Stimulated activated effector memory CD8-positive, alpha-beta T cell treated with anti-CD3 and anti-CD28 coated beads, Interleukin-12 subunit alpha, Interleukin-12 subunit beta, amount 100 ng/mL, for 72 hours (primary cell): ENCODE measurements around the gene FALEC.

Experiments
- ATAC-seq: fragments of 150-1000 bp; cut with Tn5 transposase; 2 replicates; pipeline ENCODE4 v1.10.0; 2021
- DNase-seq, 2 donors: peaks; one replicate each; pipeline ENCODE4 v3.0.0; 2021 to 2022; ENCODE audit warnings: low spot score in 2 of 2
- H3K27ac Mint-ChIP-seq: one replicate; pipeline ENCODE4 v1.8.0; 2022; ENCODE audit warnings: mild to moderate bottlenecking, mixed read lengths
- H3K36me3 Mint-ChIP-seq: one replicate; pipeline ENCODE4 v1.8.0; 2022; ENCODE audit warnings: mild to moderate bottlenecking, mixed read lengths
- H3K4me1 Mint-ChIP-seq: one replicate; pipeline ENCODE4 v1.8.0; 2022; ENCODE audit warnings: mixed read lengths
- H3K4me3 Mint-ChIP-seq: one replicate; pipeline ENCODE4 v1.8.0; 2022; ENCODE audit warnings: mild to moderate bottlenecking, mixed read lengths
- H3K9me3 Mint-ChIP-seq: one replicate; pipeline ENCODE4 v1.8.0; 2022; ENCODE audit warnings: mixed read lengths

Gene FALEC

GRCh38 chr1:150528196-150528595, 12.6 kb downstream of the FALEC start:
- DNase-seq (no peak), ATAC-seq (no peak)
- Mint-ChIP-seq H3K27ac (no peak overlapping the region), H3K36me3 (no peaks in the 10 kb centered on the region), H3K9me3 (no peaks in the 10 kb centered on the region), H3K4me3 (no peak overlapping the region), H3K4me1 (peaks cover 7% of the 10 kb centered on the region)

- Mint-ChIP-seq H3K4me1 (peaks cover 7% of the 10 kb centered on the region), H3K9me3 (no peaks in the 10 kb centered on the region), H3K4me3 (no peak overlapping the region), H3K36me3 (no peaks in the 10 kb centered on the region), H3K27ac (no peak overlapping the region)
- ATAC-seq (no peak), DNase-seq (no peak)
These were observed 13.5 kb downstream of the FALEC start for GRCh38 chr1:150529017-150529416.

DNA sequence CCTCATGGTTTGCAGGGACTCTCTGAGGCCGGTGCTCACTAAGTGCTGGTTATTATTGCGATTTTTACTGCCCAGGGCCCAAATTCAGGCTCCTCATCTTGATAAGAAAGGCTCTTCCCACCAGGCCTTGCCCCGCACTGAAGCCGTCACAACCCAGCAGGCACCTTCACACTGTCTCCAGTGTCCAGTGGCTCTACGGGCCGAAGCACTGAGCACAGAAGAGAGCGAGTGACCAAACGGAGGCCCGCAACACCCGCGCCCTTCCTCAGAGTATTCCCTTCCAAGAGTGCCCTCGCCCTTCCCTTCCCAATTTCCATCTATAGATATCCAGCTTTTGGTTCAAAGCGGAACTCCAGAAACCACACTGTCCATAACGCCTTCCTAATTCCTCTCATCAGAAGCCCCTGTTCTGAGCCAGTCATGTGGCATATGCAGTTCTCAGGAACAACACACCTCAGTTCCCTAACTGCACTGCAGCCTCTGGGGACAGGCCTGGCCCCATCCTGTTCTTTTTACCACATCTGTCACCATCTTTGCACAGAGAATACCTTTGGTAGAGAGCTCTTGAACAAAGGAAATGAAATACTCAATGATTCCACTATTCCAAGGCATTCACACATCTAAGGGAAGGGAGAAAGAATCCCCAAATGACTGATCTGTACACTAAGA, 15.1 kb downstream of the FALEC start:
- no peaks in the 10 kb centered on the region for H3K36me3 Mint-ChIP-seq
- H3K4me1 Mint-ChIP-seq: peaks cover 7% of the 10 kb centered on the region
- ATAC-seq: no peak
- no peak overlapping the region for H3K27ac Mint-ChIP-seq
- DNase-seq: no peak
- no peak overlapping the region for H3K4me3 Mint-ChIP-seq
- H3K9me3 Mint-ChIP-seq: no peaks in the 10 kb centered on the region

DNA sequence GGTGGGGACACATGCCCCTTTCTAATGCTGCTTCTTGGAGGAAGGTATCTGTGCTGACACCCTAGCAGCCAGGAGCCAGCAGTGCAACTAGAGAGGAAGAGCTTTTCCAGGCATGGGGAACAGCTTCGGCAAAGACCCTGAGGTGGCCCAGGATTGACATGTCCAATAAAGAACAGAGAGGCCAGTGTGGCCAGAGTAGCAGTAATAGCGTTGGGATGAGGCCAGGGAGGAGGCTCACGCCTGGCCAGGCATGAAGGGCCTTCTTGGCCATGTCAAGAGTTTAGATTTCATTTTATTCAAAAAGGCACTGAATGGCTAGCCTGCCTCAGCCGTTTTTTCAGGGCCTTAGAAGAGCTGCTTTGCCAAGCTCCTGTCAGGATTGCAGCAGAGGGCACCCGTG, 17.3 kb downstream of the FALEC start:
- H3K4me1 Mint-ChIP-seq: peaks cover 7% of the 10 kb centered on the region
- H3K36me3 Mint-ChIP-seq: no peaks in the 10 kb centered on the region
- no peak overlapping the region for H3K27ac Mint-ChIP-seq
- DNase-seq: no peak
- no peak overlapping the region for H3K4me3 Mint-ChIP-seq
- no peaks in the 10 kb centered on the region for H3K9me3 Mint-ChIP-seq
- no peak for ATAC-seq

- Mint-ChIP-seq H3K27ac (no peak overlapping the region), H3K4me3 (no peak overlapping the region), H3K4me1 (peaks cover 7% of the 10 kb centered on the region), H3K36me3 (no peaks in the 10 kb centered on the region), H3K9me3 (no peaks in the 10 kb centered on the region)
- DNase-seq: no peak
- ATAC-seq: no peak
These were observed 18.4 kb downstream of the FALEC start for GRCh38 chr1:150534002-150534401.

DNA sequence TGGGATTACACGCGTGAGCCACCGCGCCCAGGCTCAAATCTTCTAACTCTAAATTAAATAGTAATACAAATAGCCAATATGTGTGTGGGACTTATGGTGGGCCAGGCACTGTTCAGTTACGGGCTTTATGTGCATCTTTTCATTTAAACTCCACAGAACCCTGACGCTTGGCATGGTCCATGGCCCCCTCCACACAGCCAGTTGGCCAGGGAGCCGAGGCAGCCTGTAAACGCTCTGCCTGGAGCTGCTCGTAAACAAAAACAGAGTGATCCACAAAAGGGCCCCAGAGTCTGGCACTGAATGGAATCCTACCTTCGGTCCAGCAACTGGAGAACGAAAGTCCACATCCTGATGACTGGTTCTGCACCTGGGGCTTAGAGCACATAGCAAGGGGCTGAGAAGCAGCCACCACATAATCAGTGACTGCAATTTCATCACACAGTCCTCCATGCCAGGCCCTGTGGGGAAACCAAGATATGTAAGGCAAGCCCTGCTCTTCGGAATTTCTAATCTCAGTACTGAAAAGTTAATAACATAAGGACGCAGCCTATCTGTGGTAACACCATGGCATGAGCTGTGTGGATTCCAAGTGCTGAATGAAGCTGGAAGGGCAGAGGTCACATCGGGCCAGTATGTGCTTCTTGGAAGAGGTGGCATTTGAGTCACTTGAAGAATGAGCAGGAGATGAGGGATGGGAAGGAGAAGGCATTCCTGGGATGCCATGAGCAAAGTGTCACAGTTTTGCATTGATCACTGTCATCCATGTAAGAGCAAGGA, 20.1 kb downstream of the FALEC start:
- no peaks in the 10 kb centered on the region for H3K9me3 Mint-ChIP-seq
- H3K4me3 Mint-ChIP-seq: no peak overlapping the region
- H3K36me3 Mint-ChIP-seq: no peaks in the 10 kb centered on the region
- DNase-seq (no peak), ATAC-seq (no peak)
- no peak overlapping the region for H3K27ac Mint-ChIP-seq
- H3K4me1 Mint-ChIP-seq: peaks cover 7% of the 10 kb centered on the region

DNA sequence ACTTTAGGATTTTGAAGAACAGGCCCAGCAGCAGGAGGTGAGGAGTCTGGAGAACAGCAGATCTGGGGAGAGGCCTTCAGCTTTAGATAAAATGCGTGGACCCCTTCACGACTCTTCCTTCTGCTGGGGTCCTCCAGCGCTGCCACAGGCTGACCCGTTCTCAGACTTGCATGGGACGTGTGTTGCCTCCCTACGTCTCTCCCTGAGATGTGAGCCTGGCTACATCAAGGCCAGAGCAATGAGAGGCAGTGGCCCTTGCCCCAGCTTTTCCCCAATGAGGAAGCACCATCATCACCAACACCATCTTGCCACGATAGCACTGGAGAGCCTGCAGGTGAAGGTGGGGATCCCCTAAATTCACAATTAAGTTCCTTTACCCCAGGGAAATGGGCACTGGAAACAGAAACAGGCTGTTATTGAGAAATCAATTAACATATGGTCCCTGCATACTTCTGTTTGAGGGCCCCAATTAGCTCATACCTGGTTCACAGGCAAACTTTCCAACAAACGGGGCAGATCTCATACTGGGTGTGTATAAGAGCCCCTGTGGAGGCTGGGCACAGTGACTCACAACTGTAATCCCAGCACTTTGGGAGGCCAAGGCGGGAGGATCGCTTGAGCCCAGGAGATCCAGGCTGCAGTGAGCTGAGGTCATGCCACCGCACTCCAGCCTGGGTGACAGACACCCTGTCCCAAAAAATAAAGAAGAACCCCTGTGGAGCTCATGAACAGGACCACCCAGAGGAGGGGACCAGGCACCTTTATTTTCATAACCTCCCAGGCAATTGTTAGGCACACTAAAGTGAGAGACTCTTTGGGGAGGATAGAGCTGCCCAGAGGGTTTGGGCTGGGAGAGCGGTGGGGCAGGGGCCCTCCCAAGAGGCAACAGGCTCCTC, 21.5 kb downstream of the FALEC start:
- no peaks in the 10 kb centered on the region for H3K36me3 Mint-ChIP-seq
- H3K4me1 Mint-ChIP-seq: peaks cover 7% of the 10 kb centered on the region
- DNase-seq (no peak), ATAC-seq (no peak)
- no peak overlapping the region for H3K27ac Mint-ChIP-seq
- H3K4me3 Mint-ChIP-seq: no peak overlapping the region
- H3K9me3 Mint-ChIP-seq: no peaks in the 10 kb centered on the region

- ATAC-seq: no peak
These were observed 22.5 kb downstream of the FALEC start for GRCh38 chr1:150537732-150538684.

DNA sequence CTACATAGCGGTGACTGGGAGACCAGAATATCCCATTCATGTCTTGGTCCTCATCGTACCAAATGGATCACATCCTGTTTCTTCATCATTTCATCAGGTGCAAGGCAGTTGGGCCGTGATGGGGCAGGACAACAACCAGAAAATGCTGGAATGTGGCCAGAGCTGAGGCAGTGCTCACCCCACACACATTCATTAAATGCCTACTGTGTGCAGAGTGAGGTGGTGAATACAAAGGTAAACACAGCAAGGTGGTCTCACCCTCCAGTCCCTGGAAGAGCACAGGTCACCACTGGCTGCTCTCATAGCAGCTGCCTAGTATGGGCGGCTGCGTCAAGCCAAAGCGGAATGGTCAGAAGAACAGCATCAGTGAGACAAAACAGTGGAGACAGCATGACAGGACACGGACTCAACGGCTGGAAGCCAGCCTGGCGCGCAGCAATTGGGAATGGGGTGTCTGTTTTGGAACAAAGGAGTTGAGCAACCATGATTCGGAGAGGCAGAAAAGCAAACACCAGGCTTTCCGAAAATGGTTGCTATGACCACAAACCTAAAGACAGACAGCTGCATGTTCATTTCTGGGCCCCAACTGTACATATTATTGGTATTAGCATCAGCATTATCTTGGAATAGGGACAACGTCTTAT, 28.1 kb downstream of the FALEC start:
- Mint-ChIP-seq H3K27ac (no peak overlapping the region), H3K4me1 (no peaks in the 10 kb centered on the region), H3K9me3 (no peaks in the 10 kb centered on the region), H3K36me3 (no peaks in the 10 kb centered on the region), H3K4me3 (no peak overlapping the region)
- DNase-seq (no peak), ATAC-seq (no peak)

More at GRCh38 chr1:150537732-150538684, 22.5 kb downstream of the FALEC start:
- Mint-ChIP-seq H3K4me3 (no peak overlapping the region), H3K9me3 (no peaks in the 10 kb centered on the region), H3K36me3 (no peaks in the 10 kb centered on the region), H3K4me1 (no peaks in the 10 kb centered on the region), H3K27ac (peak overlapping the region; percentile 23)
- DNase-seq: no peak

- no peak overlapping the region for H3K27ac Mint-ChIP-seq
- H3K4me1 Mint-ChIP-seq: no peaks in the 10 kb centered on the region
- DNase-seq: no peak
- no peak for ATAC-seq
- no peaks in the 10 kb centered on the region for H3K9me3 Mint-ChIP-seq
- no peak overlapping the region for H3K4me3 Mint-ChIP-seq
- no peaks in the 10 kb centered on the region for H3K36me3 Mint-ChIP-seq
These were observed 28.7 kb downstream of the FALEC start for GRCh38 chr1:150544204-150544603.

GRCh38 chr1:150545486-150546032, 30.0 kb downstream of the FALEC start:
- Mint-ChIP-seq H3K4me3 (no peak overlapping the region), H3K9me3 (no peaks in the 10 kb centered on the region), H3K27ac (no peak overlapping the region), H3K36me3 (peaks cover 5% of the 10 kb centered on the region), H3K4me1 (peaks cover 9% of the 10 kb centered on the region)
- no peak for ATAC-seq
- no peak for DNase-seq

GRCh38 chr1:150546294-150546937, 30.9 kb downstream of the FALEC start:
- Mint-ChIP-seq H3K36me3 (peaks cover 5% of the 10 kb centered on the region), H3K4me3 (no peak overlapping the region), H3K27ac (no peak overlapping the region), H3K4me1 (peaks cover 17% of the 10 kb centered on the region), H3K9me3 (no peaks in the 10 kb centered on the region)
- ATAC-seq (no peak), DNase-seq (no peak)

- ATAC-seq (no peak), DNase-seq (no peak)
- Mint-ChIP-seq H3K9me3 (no peaks in the 10 kb centered on the region), H3K27ac (no peak overlapping the region), H3K4me3 (peak overlapping the region; percentile 71), H3K36me3 (peaks cover 5% of the 10 kb centered on the region), H3K4me1 (peaks cover 36% of the 10 kb centered on the region)
These were observed 32.7 kb downstream of the FALEC start for GRCh38 chr1:150548324-150548631.
